ENCODE measurements around the gene TYW1.
"Not testable (repeated sequence)": the region's sequence is repeated elsewhere in the genome, so short reads cannot be mapped to it uniquely, and the experiment has no call there.

- TF ChIP-seq CTCF (conservative IDR thresholded peaks at IDR 0.05; ENCODE audit: low read depth, low read length); EZH2 (IDR thresholded peaks at IDR 0.05; ENCODE audit: borderline replicate concordance, low read depth, low read length, poor library complexity, severe bottlenecking): not testable (repeated sequence)
Measured at GRCh38 chr7:67189160-67189559, 192.5 kb downstream of the TYW1 start.
